Transverse colon (tissue), 4 donors: ENCODE measurements around the gene WDFY2. TPM values are rescaled to one million over a fixed set of nuclear protein-coding genes. Genes with fewer than 3 reads are reported as not detected.
A peak's percentile ranks its signal among the peaks of the same experiment; 100 is the strongest.

Source experiments
- DNase-seq: peaks from one replicate; pipeline ENCODE4 v3.0.0-alpha.2; 2019
- H3K27ac ChIP-seq, 4 donors: fragments of 200-600 bp; sonication (generic); 2 replicates each; pipeline ENCODE4 v1.5.1; 2016 to 2018; ENCODE audit warnings: inconsistent platforms in 4 of 4
- H3K27me3 ChIP-seq: fragments of 200-600 bp; sonication (generic); 2 replicates; pipeline ENCODE4 v1.5.1; 2017; ENCODE audit warnings: inconsistent platforms
- H3K36me3 ChIP-seq, 4 donors: fragments of 200-600 bp; sonication (generic); 2 replicates each; pipeline ENCODE4 v1.5.1; 2017 to 2019; ENCODE audit warnings: inconsistent platforms in 4 of 4
- H3K4me1 ChIP-seq, 4 donors: fragments of 200-600 bp; sonication (generic); 2 replicates each; pipeline ENCODE4 v1.5.1; 2017 to 2020; ENCODE audit warnings: inconsistent platforms in 4 of 4
- H3K4me3 ChIP-seq, 4 donors: fragments of 200-600 bp; sonication (generic); 1 replicate in 1 of 4; 2 replicates in 3 of 4; pipeline versions ENCODE4 v1.5.1 to v1.6.1; 2017 to 2019; ENCODE audit warnings: inconsistent platforms in 4 of 4
- H3K9me3 ChIP-seq, 2 donors: fragments of 200-600 bp; sonication (generic); 2 replicates each; pipeline ENCODE4 v1.5.1; 2017 to 2019; ENCODE audit warnings: inconsistent platforms in 2 of 2
- CTCF ChIP-seq, 5 experiments: fragments of 200-600 bp in 3 of 5; fragments of 450-650 bp in 2 of 5; sonication (generic) in 3 of 5; IDR thresholded peaks; 1 replicate in 2 of 5; 2 replicates in 3 of 5; pipeline ENCODE4 v1.5.1; 2016 to 2017; ENCODE audit warnings: antibody characterized with exemption in 5 of 5, inconsistent platforms in 3 of 5, mild to moderate bottlenecking in 2 of 5, moderate library complexity in 1 of 5
- EP300 ChIP-seq: sonication (generic); formaldehyde crosslinking; IDR thresholded peaks from one replicate; pipeline ENCODE4 v1.6.1; 2017; ENCODE audit warnings: antibody characterized with exemption, low read depth
- POLR2A ChIP-seq: fragments of 450-650 bp; IDR thresholded peaks from one replicate; pipeline ENCODE4 v1.6.1; 2016; ENCODE audit warnings: antibody characterized with exemption, mild to moderate bottlenecking, moderate library complexity
- POLR2AphosphoS5 ChIP-seq, 3 donors: sonication (generic); formaldehyde crosslinking; IDR thresholded peaks; one replicate each; pipeline ENCODE4 v1.6.1; 2016; ENCODE audit warnings: antibody characterized with exemption in 3 of 3
- WGBS, 2 donors: methylation state at CpG; one replicate each; pipeline ENCODE4 v1.1.5; 2018; ENCODE audit warnings: low coverage in 1 of 2; 5-methylcytosine and 5-hydroxymethylcytosine counted together
- in situ Hi-C, 4 donors: fragments of 200-750 bp; cut with MboI; loops; one replicate each; pipeline versions ENCODE4 v1.15.0 to v1.15.1; 2017; ENCODE audit warnings: low sequenced_read_pairs in 3 of 4, low pct_ligation_motif_present in 1 of 4, low pct_unique_long_range_greater_than_20kb in 1 of 4
- intact Hi-C: fragments of 100-400 bp; cut with DNase I; formaldehyde crosslinking; loops from one replicate; pipeline ENCODE4 v1.15.1; 2023; ENCODE audit warnings: low total_unique reads
- total RNA-seq, 4 donors: library from RNA; depleted of rRNA; stranded (reverse); fragments of >200 nt; gene quantifications; one replicate each; pipeline ENCODE4 v1.1.0, GENCODE V29; 2016

The WDFY2 gene
- total RNA-seq, 4 donors from 2014 or later = 2.4 to 12.3 (median 6.7) TPM

- no peaks in the 10 kb centered on the region for H3K36me3 ChIP-seq
- DNase-seq = no peak
- in situ Hi-C loops (loop anchor here in 3 of 4 donors (10.0 to 25.0 kb wide), 3 partner anchors 126 to 224 kb away; partner anchors contain the start of genes DHRS12 (in 1 of the 3) and INTS6 (in 1 of the 3)), intact Hi-C loops (loop anchor here (5.0 to 10.0 kb wide), 3 partner anchors 129 to 224 kb away; partner anchors contain the start of genes DHRS12 and INTS6)
- TF ChIP-seq EP300 = no peak
- H3K27ac ChIP-seq = no peak overlapping the region
- H3K4me3 ChIP-seq = no peak overlapping the region
- H3K27me3 ChIP-seq = no peaks in the 10 kb centered on the region
- peaks cover 0 to 18% (median 8%) of the 10 kb centered on the region in 4 donors for H3K4me1 ChIP-seq
- H3K9me3 ChIP-seq = no peaks in the 10 kb centered on the region
- 88 to 100% methylated on average over 1 of the region's 1 CpG for WGBS, 2 donors
Observed at GRCh38 chr13:51581148-51581820, 3.0 kb upstream of the WDFY2 start.

GRCh38 chr13:51583469-51583874 lies 790 bp upstream of the WDFY2 start:
- 37 to 50% methylated on average over 1 to 8 of the region's 9 CpGs for WGBS, 2 donors
- TF ChIP-seq EP300 (no peak), CTCF (IDR thresholded peaks at IDR 0.05) (no peak), POLR2AphosphoS5 (IDR thresholded peaks at IDR 0.05) (no peak), POLR2A (no peak)
- DNase-seq = no peak
- Histone ChIP-seq H3K27me3 (no peaks in the 10 kb centered on the region), H3K27ac (peak overlapping the region; percentile 88 to 98 (median 96)), H3K9me3 (no peaks in the 10 kb centered on the region), H3K4me3 (peak overlapping the region in 3 of 4 donors; percentile 24 to 79 (median 75)), H3K36me3 (no peaks in the 10 kb centered on the region), H3K4me1 (peaks cover 0 to 26% (median 8%) of the 10 kb centered on the region in 4 donors)
- intact Hi-C loops = loop anchor here (5.0 to 10.0 kb wide), 3 partner anchors 131 to 221 kb away; partner anchors contain the start of genes DHRS12 and INTS6
- in situ Hi-C loops = loop anchor here in 3 of 4 donors (10.0 to 25.0 kb wide), 3 partner anchors 129 to 221 kb away; partner anchors contain the start of genes DHRS12 (in 1 of the 3) and INTS6 (in 1 of the 3)

- intact Hi-C loops = loop anchor here (5.0 to 10.0 kb wide), 3 partner anchors 133 to 220 kb away; partner anchors contain the start of genes DHRS12 and INTS6
- Histone ChIP-seq H3K4me3 (peak overlapping the region; percentile 75 to 95 (median 78)), H3K27ac (peak overlapping the region; percentile 88 to 98 (median 96)), H3K27me3 (no peaks in the 10 kb centered on the region), H3K36me3 (no peaks in the 10 kb centered on the region), H3K4me1 (peaks cover 0 to 35% (median 10%) of the 10 kb centered on the region in 4 donors), H3K9me3 (no peaks in the 10 kb centered on the region)
- DNase-seq = peak; percentile 62
- in situ Hi-C loops = loop anchor here in 3 of 4 donors (10.0 to 25.0 kb wide), 3 partner anchors 130 to 220 kb away; partner anchors contain the start of genes DHRS12 (in 1 of the 3) and INTS6 (in 1 of the 3)
- TF ChIP-seq CTCF (IDR thresholded peaks at IDR 0.05) (no peak), EP300 (no peak), POLR2A (no peak), POLR2AphosphoS5 (IDR thresholded peaks at IDR 0.05) (peak in 1 of 3 donors; percentile 30)
- WGBS, 2 donors = 2 to 10% methylated on average over 7 to 27 of the region's 53 CpGs
Observed at GRCh38 chr13:51584731-51585672, 740 bp downstream of the WDFY2 start.

GRCh38 chr13:51585696-51586095 lies 1.4 kb downstream of the WDFY2 start:
- DNase-seq = no peak
- no peaks in the 10 kb centered on the region for H3K9me3 ChIP-seq
- peaks cover 0 to 42% (median 11%) of the 10 kb centered on the region in 4 donors for H3K4me1 ChIP-seq
- H3K27ac ChIP-seq = peak overlapping the region; percentile 88 to 98 (median 96)
- peak overlapping the region in 3 of 4 donors; percentile 75 to 79 (median 78) for H3K4me3 ChIP-seq
- no peaks in the 10 kb centered on the region for H3K27me3 ChIP-seq
- 53 to 58% methylated on average over 4 of the region's 4 CpGs for WGBS, 2 donors
- H3K36me3 ChIP-seq = no peaks in the 10 kb centered on the region
- TF ChIP-seq POLR2AphosphoS5 (IDR thresholded peaks at IDR 0.05) (no peak), CTCF (IDR thresholded peaks at IDR 0.05) (no peak), POLR2A (no peak), EP300 (no peak)
- intact Hi-C loops (loop anchor here (10.0 kb wide), 2 partner anchors 149 to 219 kb away; partner anchors contain the start of gene DHRS12), in situ Hi-C loops (loop anchor here in 3 of 4 donors (10.0 to 25.0 kb wide), 3 partner anchors 131 to 219 kb away; partner anchors contain the start of genes DHRS12 (in 1 of the 3) and INTS6 (in 1 of the 3))
